HG02870 (cell line): ENCODE data around the gene ATG10.
"Not testable (repeated sequence)": the region's sequence is repeated elsewhere in the genome, so short reads cannot be mapped to it uniquely, and the experiment has no call there.

Source experiments
- ATAC-seq: cut with Tn5 transposase; IDR thresholded peaks from one replicate; pipeline ENCODE4 v1.9.1; 2021; ENCODE audit warnings: mild to moderate bottlenecking, moderate library complexity; ENCODE audit not compliant: unreplicated experiment

The ATG10 gene

GRCh38 chr5:82046276-82046647 lies 74.4 kb downstream of the ATG10 start:
- no peak for ATAC-seq

GRCh38 chr5:82050955-82051354 lies 79.1 kb downstream of the ATG10 start:
- no peak for ATAC-seq

GRCh38 chr5:82054004-82054710 lies 82.3 kb downstream of the ATG10 start:
- ATAC-seq = no peak

GRCh38 chr5:82057051-82057450 lies 85.2 kb downstream of the ATG10 start:
- ATAC-seq = no peak

GRCh38 chr5:82058710-82059109 lies 86.9 kb downstream of the ATG10 start:
- peak; percentile 66 for ATAC-seq

- ATAC-seq = no peak
Observed at GRCh38 chr5:82066791-82067190, 95.0 kb downstream of the ATG10 start.

GRCh38 chr5:82068042-82068441 lies 96.2 kb downstream of the ATG10 start:
- ATAC-seq = not testable (repeated sequence)

- ATAC-seq = no peak
Observed at GRCh38 chr5:82068723-82069122, 96.9 kb downstream of the ATG10 start.

- ATAC-seq = no peak
Observed at GRCh38 chr5:82072138-82072537, 100.3 kb downstream of the ATG10 start.

GRCh38 chr5:82073179-82073578 lies 101.4 kb downstream of the ATG10 start:
- ATAC-seq = no peak

- no peak for ATAC-seq
Observed at GRCh38 chr5:82074950-82075349, 103.1 kb downstream of the ATG10 start.

GRCh38 chr5:82077496-82077895 lies 105.7 kb downstream of the ATG10 start:
- no peak for ATAC-seq

- ATAC-seq = no peak
Observed at GRCh38 chr5:82091617-82092016, 119.8 kb downstream of the ATG10 start.

GRCh38 chr5:82095536-82095935 lies 123.7 kb downstream of the ATG10 start:
- ATAC-seq = no peak

GRCh38 chr5:82096249-82096648 lies 124.4 kb downstream of the ATG10 start:
- ATAC-seq = no peak

GRCh38 chr5:82100303-82101077 lies 128.7 kb downstream of the ATG10 start:
- peak; percentile 96 for ATAC-seq

GRCh38 chr5:82104872-82105271 lies 133.0 kb downstream of the ATG10 start:
- ATAC-seq = no peak

GRCh38 chr5:82105457-82105856 lies 133.6 kb downstream of the ATG10 start:
- ATAC-seq = no peak

- no peak for ATAC-seq
Observed at GRCh38 chr5:82106207-82106606, 134.4 kb downstream of the ATG10 start.

- no peak for ATAC-seq
Observed at GRCh38 chr5:82106756-82107155, 134.9 kb downstream of the ATG10 start.

GRCh38 chr5:82107267-82107666 lies 135.4 kb downstream of the ATG10 start:
- no peak for ATAC-seq

GRCh38 chr5:82109013-82109412 lies 137.2 kb downstream of the ATG10 start:
- no peak for ATAC-seq
